Left ventricle myocardium inferior (tissue), 1 donor: ENCODE measurements around the gene PPP1R14B. TPM values are rescaled to one million over a fixed set of nuclear protein-coding genes. Genes with fewer than 3 reads are reported as not detected.

Experiments used
- DNase-seq: peaks from one replicate; pipeline ENCODE4 v3.0.0-alpha.2; 2020
- H3K27ac ChIP-seq: fragments of 200-600 bp; replicated peaks from 2 replicates; pipeline ENCODE4 v1.8.0; 2021
- H3K27me3 ChIP-seq: fragments of 200-600 bp; 2 replicates; pipeline ENCODE4 v1.8.0; 2021; ENCODE audit warnings: low read depth
- H3K36me3 ChIP-seq: fragments of 200-600 bp; 2 replicates; pipeline ENCODE4 v1.8.0; 2021
- H3K4me1 ChIP-seq: fragments of 200-600 bp; 2 replicates; pipeline ENCODE4 v1.8.0; 2021
- H3K4me3 ChIP-seq: fragments of 200-600 bp; 2 replicates; pipeline ENCODE4 v1.8.0; 2021; ENCODE audit warnings: mild to moderate bottlenecking, moderate library complexity
- H3K9me3 ChIP-seq: fragments of 200-600 bp; replicated peaks from 2 replicates; pipeline ENCODE4 v1.8.0; 2021
- intact Hi-C: fragments of 100-400 bp; cut with micrococcal nuclease; formaldehyde crosslinking; loops from one replicate; pipeline ENCODE4 v1.11.0; 2022
- total RNA-seq: library from RNA; stranded (reverse); fragmentation: NEBNext Ultra II Directional; extraction: Animal tissue kit (Norgen Biotek cat#: 25700); gene quantifications from one replicate; pipeline ENCODE4 v1.2.1, GENCODE V29; 2021
- TF ChIP-seq, protein P1 (sequence below): fragments of 200-600 bp; IDR thresholded peaks from 2 replicates; pipeline ENCODE4 v1.8.0; 2021; ENCODE audit warnings: antibody characterized with exemption, mild to moderate bottlenecking, borderline replicate concordance
- donor health status: DM: no; HTN: yes; CAD: no; lungs with severe emphysema.

The PPP1R14B gene
- total RNA-seq, 1 donor from 2014 or later: 102 TPM

- Histone ChIP-seq H3K9me3 (no peaks in the 10 kb centered on the region), H3K27ac (peak overlapping the region; percentile 98), H3K4me3 (peak overlapping the region; percentile 85), H3K4me1 (peaks cover 49% of the 10 kb centered on the region), H3K27me3 (no peaks in the 10 kb centered on the region), H3K36me3 (peaks cover 41% of the 10 kb centered on the region)
- no peak for DNase-seq
- TF ChIP-seq, protein P1, sequence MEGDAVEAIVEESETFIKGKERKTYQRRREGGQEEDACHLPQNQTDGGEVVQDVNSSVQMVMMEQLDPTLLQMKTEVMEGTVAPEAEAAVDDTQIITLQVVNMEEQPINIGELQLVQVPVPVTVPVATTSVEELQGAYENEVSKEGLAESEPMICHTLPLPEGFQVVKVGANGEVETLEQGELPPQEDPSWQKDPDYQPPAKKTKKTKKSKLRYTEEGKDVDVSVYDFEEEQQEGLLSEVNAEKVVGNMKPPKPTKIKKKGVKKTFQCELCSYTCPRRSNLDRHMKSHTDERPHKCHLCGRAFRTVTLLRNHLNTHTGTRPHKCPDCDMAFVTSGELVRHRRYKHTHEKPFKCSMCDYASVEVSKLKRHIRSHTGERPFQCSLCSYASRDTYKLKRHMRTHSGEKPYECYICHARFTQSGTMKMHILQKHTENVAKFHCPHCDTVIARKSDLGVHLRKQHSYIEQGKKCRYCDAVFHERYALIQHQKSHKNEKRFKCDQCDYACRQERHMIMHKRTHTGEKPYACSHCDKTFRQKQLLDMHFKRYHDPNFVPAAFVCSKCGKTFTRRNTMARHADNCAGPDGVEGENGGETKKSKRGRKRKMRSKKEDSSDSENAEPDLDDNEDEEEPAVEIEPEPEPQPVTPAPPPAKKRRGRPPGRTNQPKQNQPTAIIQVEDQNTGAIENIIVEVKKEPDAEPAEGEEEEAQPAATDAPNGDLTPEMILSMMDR: no peak
- intact Hi-C loops: no loop called here
Observed at GRCh38 chr11:64267207-64267945, 20.6 kb upstream of the PPP1R14B start.

- TF ChIP-seq, protein P1: no peak
- H3K9me3 ChIP-seq: no peaks in the 10 kb centered on the region
- H3K36me3 ChIP-seq: peaks cover 51% of the 10 kb centered on the region
- no peak overlapping the region for H3K4me3 ChIP-seq
- peaks cover 38% of the 10 kb centered on the region for H3K4me1 ChIP-seq
- H3K27ac ChIP-seq: peak overlapping the region; percentile 98
- intact Hi-C loops: no loop called here
- DNase-seq: no peak
- no peaks in the 10 kb centered on the region for H3K27me3 ChIP-seq
Observed at GRCh38 chr11:64266339-64266738, 19.6 kb upstream of the PPP1R14B start.

- peaks cover 36% of the 10 kb centered on the region for H3K4me1 ChIP-seq
- H3K27me3 ChIP-seq: no peaks in the 10 kb centered on the region
- TF ChIP-seq, protein P1: no peak
- H3K27ac ChIP-seq: no peak overlapping the region
- H3K9me3 ChIP-seq: no peaks in the 10 kb centered on the region
- H3K4me3 ChIP-seq: no peak overlapping the region
- intact Hi-C loops: no loop called here
- peaks cover 56% of the 10 kb centered on the region for H3K36me3 ChIP-seq
- no peak for DNase-seq
Observed at GRCh38 chr11:64265176-64266160, 18.7 kb upstream of the PPP1R14B start.

GRCh38 chr11:64264371-64264852 lies 17.7 kb upstream of the PPP1R14B start:
- no peaks in the 10 kb centered on the region for H3K27me3 ChIP-seq
- TF ChIP-seq, protein P1: no peak
- H3K9me3 ChIP-seq: no peaks in the 10 kb centered on the region
- peaks cover 30% of the 10 kb centered on the region for H3K4me1 ChIP-seq
- intact Hi-C loops: no loop called here
- no peak overlapping the region for H3K27ac ChIP-seq
- DNase-seq: no peak
- H3K4me3 ChIP-seq: no peak overlapping the region
- H3K36me3 ChIP-seq: peaks cover 64% of the 10 kb centered on the region

DNA sequence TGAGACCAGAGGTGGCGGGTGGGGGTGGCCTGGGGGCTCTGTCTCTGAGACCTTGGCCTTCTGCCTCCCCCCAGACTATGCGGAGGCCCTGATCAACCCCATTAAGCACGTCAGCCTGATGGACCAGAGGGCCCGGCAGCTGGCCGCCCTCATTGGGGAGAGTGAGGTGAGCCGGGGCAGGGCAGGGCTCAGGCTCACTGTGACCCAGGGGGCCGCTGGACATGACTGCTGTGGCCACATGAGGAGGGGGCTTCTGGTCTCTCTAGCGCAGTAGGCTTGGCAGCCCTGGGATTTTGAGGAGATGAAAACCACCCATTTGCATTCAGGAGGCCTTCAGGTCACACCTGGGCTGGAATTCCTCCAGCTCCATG lies 17.2 kb upstream of the PPP1R14B start:
- Histone ChIP-seq H3K27me3 (no peaks in the 10 kb centered on the region), H3K4me3 (no peak overlapping the region), H3K27ac (no peak overlapping the region), H3K36me3 (peaks cover 69% of the 10 kb centered on the region), H3K9me3 (no peaks in the 10 kb centered on the region), H3K4me1 (peaks cover 25% of the 10 kb centered on the region)
- intact Hi-C loops: no loop called here
- TF ChIP-seq, protein P1: no peak
- DNase-seq: no peak
